Thoracic aorta (tissue), 2 donors: ENCODE data around the gene TIAL1. TPM values are rescaled to one million over a fixed set of nuclear protein-coding genes. Genes with fewer than 3 reads are reported as not detected.
"Not testable (repeated sequence)": the region's sequence is repeated elsewhere in the genome, so short reads cannot be mapped to it uniquely, and the experiment has no call there.

Source experiments
- ATAC-seq: fragments of 150-250 bp; one replicate; pipeline ENCODE4 v1.8.0; 2017; ENCODE audit warnings: low read depth; ENCODE audit not compliant: insufficient number of reproducible peaks, low FRiP score
- DNase-seq: peaks from one replicate; pipeline ENCODE4 v3.0.0-alpha.2; 2020; ENCODE audit warnings: low spot score
- H3K27ac ChIP-seq, 2 donors: fragments of 200-600 bp; sonication (generic); 1 replicate in 1 of 2; 2 replicates in 1 of 2; pipeline ENCODE4 v1.5.1; 2016; ENCODE audit warnings: mild to moderate bottlenecking in 2 of 2, moderate library complexity in 2 of 2
- H3K27me3 ChIP-seq: fragments of 200-600 bp; sonication (generic); replicated peaks from 2 replicates; pipeline ENCODE4 v1.6.0; 2016; ENCODE audit warnings: mild to moderate bottlenecking; ENCODE audit not compliant: insufficient read depth
- H3K36me3 ChIP-seq: fragments of 200-600 bp; sonication (generic); one replicate; pipeline ENCODE4 v1.5.1; 2016
- H3K4me1 ChIP-seq, 2 donors: fragments of 200-600 bp; sonication (generic); 1 replicate in 1 of 2; 2 replicates in 1 of 2; pipeline versions ENCODE4 v1.5.1 to v1.6.0; 2016; ENCODE audit warnings: low read depth in 2 of 2, mild to moderate bottlenecking in 1 of 2; ENCODE audit not compliant: control insufficient read depth in 1 of 2
- H3K4me3 ChIP-seq: fragments of 200-600 bp; sonication (generic); 2 replicates; pipeline ENCODE4 v1.5.1; 2016; ENCODE audit warnings: mild to moderate bottlenecking
- H3K9me3 ChIP-seq: fragments of 200-600 bp; sonication (generic); 2 replicates; pipeline ENCODE4 v1.5.1; 2016
- CTCF ChIP-seq: fragments of 200-600 bp; sonication (generic); IDR thresholded peaks from one replicate; pipeline ENCODE4 v1.5.1; 2019; ENCODE audit warnings: antibody characterized with exemption
- total RNA-seq, 2 donors: library from RNA; depleted of rRNA; stranded (reverse); fragments of >200 nt; gene quantifications; one replicate each; pipeline versions ENCODE4 v1.1.0 to v1.2.3, GENCODE V29; 2016

The TIAL1 gene
- total RNA-seq, 2 donors from 2014 or later = 72.4 to 79.5 TPM

GRCh38 chr10:119567978-119568377 is 28.8 kb downstream of the TIAL1 start:
- H3K36me3 ChIP-seq = peaks cover 8% of the 10 kb centered on the region
- H3K9me3 ChIP-seq = no peaks in the 10 kb centered on the region
- no peaks in the 10 kb centered on the region for H3K4me1 ChIP-seq
- no peaks in the 10 kb centered on the region for H3K27me3 ChIP-seq
- no peak for DNase-seq
- no peak overlapping the region for H3K27ac ChIP-seq
- no peak overlapping the region for H3K4me3 ChIP-seq
- ATAC-seq = no peak
- TF ChIP-seq CTCF = no peak

GRCh38 chr10:119562097-119562496 is 34.7 kb downstream of the TIAL1 start:
- Histone ChIP-seq H3K4me3 (no peak overlapping the region), H3K27me3 (no peaks in the 10 kb centered on the region), H3K27ac (no peak overlapping the region), H3K9me3 (no peaks in the 10 kb centered on the region), H3K4me1 (no peaks in the 10 kb centered on the region), H3K36me3 (no peaks in the 10 kb centered on the region)
- DNase-seq = no peak
- TF ChIP-seq CTCF = no peak
- ATAC-seq = no peak

GRCh38 chr10:119559511-119559910 is 37.3 kb downstream of the TIAL1 start:
- not testable (repeated sequence) for ATAC-seq, H3K9me3 ChIP-seq, H3K27me3 ChIP-seq, H3K4me1 ChIP-seq, DNase-seq, H3K27ac ChIP-seq, H3K4me3 ChIP-seq, H3K36me3 ChIP-seq

- not testable (repeated sequence) for H3K36me3 ChIP-seq, H3K9me3 ChIP-seq, H3K4me3 ChIP-seq, DNase-seq, H3K27me3 ChIP-seq, H3K4me1 ChIP-seq, H3K27ac ChIP-seq, ATAC-seq
Measured at GRCh38 chr10:119556081-119556480, 40.7 kb downstream of the TIAL1 start.

GRCh38 chr10:119555178-119555784 is 41.5 kb downstream of the TIAL1 start:
- Histone ChIP-seq H3K9me3 (no peaks in the 10 kb centered on the region), H3K27me3 (no peaks in the 10 kb centered on the region), H3K4me3 (no peak overlapping the region), H3K36me3 (no peaks in the 10 kb centered on the region), H3K4me1 (no peaks in the 10 kb centered on the region), H3K27ac (no peak overlapping the region)
- no peak for DNase-seq
- TF ChIP-seq CTCF = no peak
- no peak for ATAC-seq

GRCh38 chr10:119550827-119551226 is 45.9 kb downstream of the TIAL1 start:
- DNase-seq = no peak
- H3K27ac ChIP-seq = no peak overlapping the region
- H3K4me1 ChIP-seq = no peaks in the 10 kb centered on the region
- H3K27me3 ChIP-seq = no peaks in the 10 kb centered on the region
- H3K36me3 ChIP-seq = no peaks in the 10 kb centered on the region
- no peak overlapping the region for H3K4me3 ChIP-seq
- no peak for ATAC-seq
- H3K9me3 ChIP-seq = no peaks in the 10 kb centered on the region
- TF ChIP-seq CTCF = no peak
